GM12878 (cell line): ENCODE measurements around the gene DAAM2. TPM values are rescaled to one million over a fixed set of nuclear protein-coding genes. Genes with fewer than 3 reads are reported as not detected.

ENCODE experiments used
- ATAC-seq: fragments of 200-7000 bp; cut with Tn5 transposase; 3 replicates; pipeline ENCODE4 v1.9.1; 2020; ENCODE audit warnings: mild to moderate bottlenecking, moderate library complexity
- BruUV-seq: library from RNA; stranded (reverse); fragments of 400-500 nt; replicated peaks from 2 replicates; lab custom pipeline; 2021; lab: Mats Ljungman, UMichigan
- CTCF ChIA-PET: fragments of 300-600 bp; sonication (Branson Sonifier 250); formaldehyde crosslinking; extraction: SDS; loops from one replicate; lab custom pipeline; 2021; ENCODE audit warnings: inconsistent platforms; lab: Yijun Ruan, JAX
- POLR2A ChIA-PET: fragments of 350-600 bp; formaldehyde crosslinking; extraction: SDS; loops from one replicate; lab custom pipeline; 2021; ENCODE audit warnings: inconsistent platforms; lab: Charles Lee
- RAD21 ChIA-PET: fragments of 300-600 bp; sonication (Branson Sonifier 250); formaldehyde crosslinking; loops from one replicate; lab custom pipeline; 2023; ENCODE audit warnings: antibody characterized with exemption; ENCODE audit not compliant: unreplicated experiment; lab: Charles Lee
- SMC1A ChIA-PET: fragments of 300-600 bp; sonication (Branson Sonifier 250); formaldehyde crosslinking; loops from one replicate; lab custom pipeline; 2023; ENCODE audit not compliant: unreplicated experiment, uncharacterized antibody; lab: Charles Lee
- DNase-seq: peaks from one replicate; pipeline ENCODE4 v3.0.0-alpha.2; 2011; ENCODE audit warnings: low read depth, low spot score
- FAIRE-seq: peaks from 3 replicates; lab custom pipeline; 2011; peaks lifted over from hg19 to GRCh38; lab: Jason Lieb, UNC
- H2AFZ ChIP-seq: 2 replicates; pipeline ENCODE4 v1.6.0; 2011; ENCODE audit warnings: low read depth, low read length, control low read depth; ENCODE audit not compliant: control insufficient read depth
- H3K27ac ChIP-seq: 2 replicates; pipeline ENCODE4 v1.5.1; 2011; ENCODE audit warnings: control low read depth; ENCODE audit not compliant: control insufficient read depth, insufficient read depth
- H3K27me3 ChIP-seq, 2 experiments: replicated peaks in 1 of 2; 2 replicates each; pipeline versions ENCODE4 v1.6.0 to v1.6.1; 2011; ENCODE audit warnings: low read length in 1 of 2; ENCODE audit not compliant: control insufficient read depth in 2 of 2, insufficient read depth in 2 of 2
- H3K36me3 ChIP-seq, 2 experiments: 2 replicates each; pipeline ENCODE4 v1.5.1; 2011; ENCODE audit warnings: low read length in 1 of 2; ENCODE audit not compliant: control insufficient read depth in 2 of 2, insufficient read depth in 2 of 2
- H3K4me1 ChIP-seq: 2 replicates; pipeline ENCODE4 v1.6.1; 2011; ENCODE audit warnings: mild to moderate bottlenecking, low read length, moderate library complexity, mixed read lengths; ENCODE audit not compliant: control insufficient read depth, insufficient read depth
- H3K4me2 ChIP-seq: 2 replicates; pipeline ENCODE4 v1.6.0; 2011; ENCODE audit warnings: control low read depth; ENCODE audit not compliant: control insufficient read depth, insufficient read depth
- H3K4me3 ChIP-seq: fragments of 200-600 bp; sonication (generic); 2 replicates; pipeline ENCODE4 v1.5.1; 2016
- H3K79me2 ChIP-seq: 2 replicates; pipeline ENCODE4 v1.6.0; 2011; ENCODE audit warnings: low read length; ENCODE audit not compliant: control insufficient read depth, insufficient read depth
- H3K9ac ChIP-seq: 2 replicates; pipeline ENCODE4 v1.8.0; 2011; ENCODE audit warnings: low read length, control low read depth, mixed read lengths; ENCODE audit not compliant: control insufficient read depth, insufficient read depth
- H3K9me3 ChIP-seq: replicated peaks from 3 replicates; pipeline ENCODE4 v1.5.1; 2011; ENCODE audit warnings: mild to moderate bottlenecking, low read length; ENCODE audit not compliant: control insufficient read depth, insufficient read depth
- H4K20me1 ChIP-seq: 2 replicates; pipeline ENCODE4 v1.6.0; 2011; ENCODE audit not compliant: control insufficient read depth, insufficient read depth
- ASH2L ChIP-seq: fragments of 300-600, 200-600 bp; sonication (generic); IDR thresholded peaks from 2 replicates; pipeline ENCODE4 v1.6.1; 2017; ENCODE audit warnings: low read depth, mild to moderate bottlenecking, borderline replicate concordance
- MYC ChIP-seq: IDR thresholded peaks from 2 replicates; pipeline ENCODE4 v1.6.1; 2011; ENCODE audit warnings: mild to moderate bottlenecking, low read length, moderate library complexity, inconsistent platforms; ENCODE audit not compliant: insufficient read depth, insufficient replicate concordance, insufficient read length, severe bottlenecking
- PAX5 ChIP-seq: IDR thresholded peaks from 2 replicates; pipeline ENCODE4 v1.6.1; 2011; ENCODE audit warnings: low read depth, low read length, borderline replicate concordance
- PML ChIP-seq: IDR thresholded peaks from 2 replicates; pipeline ENCODE4 v1.6.1; 2012; ENCODE audit warnings: low read length, inconsistent platforms
- YBX1 ChIP-seq: fragments of 450-650 bp; IDR thresholded peaks from 2 replicates; pipeline ENCODE4 v1.6.1; 2016; ENCODE audit warnings: antibody characterized with exemption
- ZNF384 ChIP-seq: IDR thresholded peaks from 2 replicates; pipeline ENCODE4 v1.6.1; 2012; ENCODE audit warnings: low read depth, mild to moderate bottlenecking, low read length, improper control_type of control experiment, borderline replicate concordance
- WGBS: methylation state at CpG from one replicate; pipeline ENCODE4 v1.1.6; 2016; ENCODE audit warnings: low lambda C conversion rate; ENCODE audit not compliant: insufficient replicate concordance, insufficient coverage; ENCODE audit errors: missing lambda C conversion rate; 5-methylcytosine and 5-hydroxymethylcytosine counted together
- in situ Hi-C: fragments of 300-500 bp; cut with MboI; formaldehyde crosslinking; loops from 9 replicates; pipeline ENCODE4 v1.14.3; 2018; ENCODE audit warnings: mixed read lengths
- intact Hi-C: fragments of 100-400 bp; cut with micrococcal nuclease; formaldehyde crosslinking; loops from one replicate; pipeline ENCODE4 v1.14.2; 2022; ENCODE audit not compliant: unreplicated experiment
- polyA plus RNA-seq, 11 experiments: library from polyadenylated mRNA; depleted of rRNA in 4 of 11; unstranded in 6 of 11; stranded (reverse) in 5 of 11; fragments of >200 nt; fragmentation: Nextera tagmentation in 4 of 11; fragmentation: Illumina TruSeq in 1 of 11; extraction: Ambion mirVana in 4 of 11; extraction: Trizol in 1 of 11; gene quantifications; 1 replicate in 1 of 11; 2 replicates in 10 of 11; pipeline versions ENCODE4 v1.2.1 to v1.2.3, GENCODE V29; 2011 to 2016; ENCODE audit warnings: inconsistent platforms in 2 of 11, missing spikeins in 2 of 11, low read depth in 1 of 11
- total RNA-seq, 4 experiments: library from RNA; depleted of rRNA in 3 of 4; stranded (reverse); fragments of >200 nt in 3 of 4; fragmentation: Illumina TruSeq in 1 of 4; extraction: Trizol in 1 of 4; gene quantifications; 2 replicates each; pipeline versions ENCODE4 v1.2.1 to v1.2.3, GENCODE V29; 2013 to 2021
- TF ChIP-seq, protein P1 (sequence below): IDR thresholded peaks from 2 replicates; pipeline ENCODE4 v1.6.1; 2012; ENCODE audit warnings: low read depth, low read length, improper control_type of control experiment
- TF ChIP-seq, protein P2 (sequence below): IDR thresholded peaks from 2 replicates; pipeline ENCODE4 v1.6.1; 2011; ENCODE audit warnings: borderline replicate concordance, low read depth, mild to moderate bottlenecking, moderate library complexity, low read length; ENCODE audit not compliant: insufficient read depth, poor library complexity, severe bottlenecking

The DAAM2 gene
- total and polyA plus RNA-seq, 10 of the 15 experiments (the other 5 are each of a cell fraction or from before 2014, with no cell fraction given), result 0.05 to 0.22 TPM; not detected in 8

DNA sequence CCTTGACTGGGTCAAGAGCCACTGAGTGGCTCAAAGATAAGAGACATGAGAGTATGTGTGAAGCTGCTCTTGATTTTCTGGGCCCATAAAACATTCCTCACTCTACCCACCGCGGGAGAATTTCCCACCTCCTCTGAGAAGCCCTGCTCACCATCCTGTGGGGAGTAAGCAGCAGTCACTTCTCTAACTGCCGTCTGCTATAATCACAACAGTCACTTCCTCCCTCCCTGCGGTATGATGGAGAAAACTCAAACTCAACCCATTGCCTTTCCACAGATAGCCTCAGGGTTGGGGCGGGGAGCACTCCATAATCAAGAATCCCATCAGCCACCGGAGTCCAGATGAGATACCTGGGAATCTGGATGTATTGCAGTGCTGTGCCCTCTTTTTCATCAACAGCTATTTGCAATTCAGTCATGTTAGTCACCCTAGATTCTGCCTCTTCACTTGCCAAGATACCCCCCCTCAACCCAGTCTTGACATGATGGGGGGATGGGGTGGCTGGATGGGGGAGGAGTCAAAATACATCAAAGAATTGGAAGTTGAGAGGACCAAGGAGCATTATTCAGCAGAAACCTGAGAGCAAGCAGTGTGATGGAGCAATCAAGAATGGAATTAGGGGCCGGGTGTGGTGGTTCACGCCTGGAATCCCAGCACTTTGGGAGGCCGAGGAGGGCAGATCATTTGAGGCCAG lies 137.0 kb downstream of the DAAM2 start:
- in situ Hi-C loops, result no loop called here
- H3K4me3 ChIP-seq, result no peak overlapping the region
- ChIA-PET RAD21 (no interaction called here), CTCF (no interaction called here), POLR2A (no interaction called here), SMC1A (interaction anchor here (0.7 kb wide), 1 partner anchor 656 kb away, joined by 3 read pairs; no protein-coding TSS in a partner anchor)
- no peaks in the 10 kb centered on the region for H3K79me2 ChIP-seq
- no peaks in the 10 kb centered on the region for H4K20me1 ChIP-seq
- BruUV-seq, result no TSS peak
- TF ChIP-seq PAX5 (no peak), ZNF384 (no peak), YBX1 (no peak), PML (no peak), ASH2L (no peak), MYC (no peak)
- TF ChIP-seq, protein P1, sequence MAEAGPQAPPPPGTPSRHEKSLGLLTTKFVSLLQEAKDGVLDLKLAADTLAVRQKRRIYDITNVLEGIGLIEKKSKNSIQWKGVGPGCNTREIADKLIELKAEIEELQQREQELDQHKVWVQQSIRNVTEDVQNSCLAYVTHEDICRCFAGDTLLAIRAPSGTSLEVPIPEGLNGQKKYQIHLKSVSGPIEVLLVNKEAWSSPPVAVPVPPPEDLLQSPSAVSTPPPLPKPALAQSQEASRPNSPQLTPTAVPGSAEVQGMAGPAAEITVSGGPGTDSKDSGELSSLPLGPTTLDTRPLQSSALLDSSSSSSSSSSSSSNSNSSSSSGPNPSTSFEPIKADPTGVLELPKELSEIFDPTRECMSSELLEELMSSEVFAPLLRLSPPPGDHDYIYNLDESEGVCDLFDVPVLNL, result no peak
- TF ChIP-seq, protein P2, sequence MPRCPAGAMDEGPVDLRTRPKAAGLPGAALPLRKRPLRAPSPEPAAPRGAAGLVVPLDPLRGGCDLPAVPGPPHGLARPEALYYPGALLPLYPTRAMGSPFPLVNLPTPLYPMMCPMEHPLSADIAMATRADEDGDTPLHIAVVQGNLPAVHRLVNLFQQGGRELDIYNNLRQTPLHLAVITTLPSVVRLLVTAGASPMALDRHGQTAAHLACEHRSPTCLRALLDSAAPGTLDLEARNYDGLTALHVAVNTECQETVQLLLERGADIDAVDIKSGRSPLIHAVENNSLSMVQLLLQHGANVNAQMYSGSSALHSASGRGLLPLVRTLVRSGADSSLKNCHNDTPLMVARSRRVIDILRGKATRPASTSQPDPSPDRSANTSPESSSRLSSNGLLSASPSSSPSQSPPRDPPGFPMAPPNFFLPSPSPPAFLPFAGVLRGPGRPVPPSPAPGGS, result no peak
- H3K36me3 ChIP-seq, result no peaks in the 10 kb centered on the region
- H2AFZ ChIP-seq, result no peak overlapping the region
- no peak for DNase-seq
- 21% methylated on average over 9 of the region's 9 CpGs for WGBS
- intact Hi-C loops, result no loop called here
- H3K4me1 ChIP-seq, result no peaks in the 10 kb centered on the region
- no peak overlapping the region for H3K27ac ChIP-seq
- H3K9ac ChIP-seq, result no peak overlapping the region
- peaks cover 0 to 3% of the 10 kb centered on the region in 2 experiments; a peak in 1 of 4 replicates for H3K27me3 ChIP-seq
- no peak for ATAC-seq
- no peak overlapping the region for H3K4me2 ChIP-seq
- H3K9me3 ChIP-seq, result no peaks in the 10 kb centered on the region
- FAIRE-seq, result no peak
